HFFc6 (cell line): Measurements from ENCODE around the gene KLF11. TPM values are rescaled to one million over a fixed set of nuclear protein-coding genes. Genes with fewer than 3 reads are reported as not detected.

Experiments
- DNase-seq: peaks from one replicate; pipeline ENCODE4 v3.0.0-alpha.2; 2018
- H3K27ac Mint-ChIP-seq: 2 replicates; pipeline ENCODE4 v1.8.0; 2020; ENCODE audit warnings: mild to moderate bottlenecking, mixed read lengths
- H3K27me3 Mint-ChIP-seq: 2 replicates; pipeline ENCODE4 v1.8.0; 2021; ENCODE audit warnings: mild to moderate bottlenecking, moderate library complexity, mixed read lengths; ENCODE audit not compliant: insufficient read depth
- H3K36me3 Mint-ChIP-seq: 2 replicates; pipeline ENCODE4 v1.8.0; 2021; ENCODE audit warnings: low read depth, mixed read lengths
- H3K4me1 Mint-ChIP-seq: 2 replicates; pipeline ENCODE4 v1.8.0; 2020; ENCODE audit warnings: low read depth, mixed read lengths
- H3K4me3 Mint-ChIP-seq: 2 replicates; pipeline ENCODE4 v1.8.0; 2020; ENCODE audit warnings: mild to moderate bottlenecking, moderate library complexity, mixed read lengths
- H3K9me3 Mint-ChIP-seq: 2 replicates; pipeline ENCODE4 v1.8.0; 2020; ENCODE audit warnings: mild to moderate bottlenecking, mixed read lengths
- long read RNA-seq: library from polyadenylated mRNA; unstranded; transcript quantifications from one replicate; pipeline ENCODE4 v2.0.0, GENCODE V29; 2019
- total RNA-seq, 6 experiments: library from RNA; stranded (reverse); fragmentation: NEBNext Ultra II Directional; extraction: Animal tissue kit (Norgen Biotek cat#: 25700); gene quantifications; 2 replicates in 1 of 6; 3 replicates in 5 of 6; pipeline ENCODE4 v1.2.3, GENCODE V29; 2021
- TF ChIP-seq, protein P1 (sequence below): fragments of 200-600 bp; sonication (generic); IDR thresholded peaks from 2 replicates; pipeline ENCODE4 v1.5.0; 2021; ENCODE audit warnings: antibody characterized with exemption, mild to moderate bottlenecking

The KLF11 gene
- total RNA-seq = 1 to 10 TPM; 2.8 to 3.9 (median 3.6) TPM
- long read RNA-seq = 0 reads

DNA sequence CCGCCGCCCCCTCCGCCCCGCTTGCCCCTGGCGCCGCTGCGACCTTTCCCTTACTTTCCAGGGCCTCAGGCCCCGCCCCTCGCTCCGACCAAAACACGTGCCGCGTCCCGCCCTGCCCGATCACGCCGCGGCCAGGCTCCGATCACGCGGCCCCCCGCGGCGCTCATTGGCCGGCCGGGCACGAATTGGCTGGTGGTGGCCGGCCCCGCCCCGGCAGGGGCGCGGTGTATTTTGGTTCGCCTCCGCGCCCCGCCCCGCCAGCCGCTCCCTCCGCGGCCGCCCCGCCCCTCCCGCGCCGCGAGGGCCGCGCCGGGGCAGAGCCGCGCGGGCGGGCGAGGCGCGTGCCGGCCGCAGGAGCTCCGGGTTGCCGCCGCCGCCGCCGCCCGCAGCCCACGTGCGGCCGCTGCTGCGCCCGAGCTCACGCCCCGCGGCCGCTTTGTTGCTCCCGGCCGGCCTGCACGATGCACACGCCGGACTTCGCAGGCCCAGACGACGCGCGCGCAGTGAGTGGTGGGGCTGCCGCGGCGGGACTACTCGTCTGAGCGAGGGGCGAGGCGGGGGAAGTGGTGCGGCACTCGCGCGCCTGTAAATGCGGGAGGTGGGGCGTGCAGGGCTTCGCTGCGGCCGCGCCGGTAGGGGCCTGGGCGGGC lies at the start of gene KLF11:
KLF11 (plus strand) TSS at position 295 of the 650 bp plus-strand sequence; CDS start at position 462, 167 bp downstream.
- TF ChIP-seq, protein P1, sequence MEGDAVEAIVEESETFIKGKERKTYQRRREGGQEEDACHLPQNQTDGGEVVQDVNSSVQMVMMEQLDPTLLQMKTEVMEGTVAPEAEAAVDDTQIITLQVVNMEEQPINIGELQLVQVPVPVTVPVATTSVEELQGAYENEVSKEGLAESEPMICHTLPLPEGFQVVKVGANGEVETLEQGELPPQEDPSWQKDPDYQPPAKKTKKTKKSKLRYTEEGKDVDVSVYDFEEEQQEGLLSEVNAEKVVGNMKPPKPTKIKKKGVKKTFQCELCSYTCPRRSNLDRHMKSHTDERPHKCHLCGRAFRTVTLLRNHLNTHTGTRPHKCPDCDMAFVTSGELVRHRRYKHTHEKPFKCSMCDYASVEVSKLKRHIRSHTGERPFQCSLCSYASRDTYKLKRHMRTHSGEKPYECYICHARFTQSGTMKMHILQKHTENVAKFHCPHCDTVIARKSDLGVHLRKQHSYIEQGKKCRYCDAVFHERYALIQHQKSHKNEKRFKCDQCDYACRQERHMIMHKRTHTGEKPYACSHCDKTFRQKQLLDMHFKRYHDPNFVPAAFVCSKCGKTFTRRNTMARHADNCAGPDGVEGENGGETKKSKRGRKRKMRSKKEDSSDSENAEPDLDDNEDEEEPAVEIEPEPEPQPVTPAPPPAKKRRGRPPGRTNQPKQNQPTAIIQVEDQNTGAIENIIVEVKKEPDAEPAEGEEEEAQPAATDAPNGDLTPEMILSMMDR = no peak
- H3K9me3 Mint-ChIP-seq = no peaks in the 10 kb centered on the region; the same call in 1 of the 2 replicates
- peaks cover 13% of the 10 kb centered on the region for H3K4me1 Mint-ChIP-seq
- peak within 1 kb of the TSS; percentile 89 for H3K4me3 Mint-ChIP-seq
- no peaks in the 10 kb centered on the region for H3K36me3 Mint-ChIP-seq
- DNase-seq = peak; percentile 65
- H3K27ac Mint-ChIP-seq = peak within 1 kb of the TSS; percentile 95
- H3K27me3 Mint-ChIP-seq = peaks cover 5% of the 10 kb centered on the region

DNA sequence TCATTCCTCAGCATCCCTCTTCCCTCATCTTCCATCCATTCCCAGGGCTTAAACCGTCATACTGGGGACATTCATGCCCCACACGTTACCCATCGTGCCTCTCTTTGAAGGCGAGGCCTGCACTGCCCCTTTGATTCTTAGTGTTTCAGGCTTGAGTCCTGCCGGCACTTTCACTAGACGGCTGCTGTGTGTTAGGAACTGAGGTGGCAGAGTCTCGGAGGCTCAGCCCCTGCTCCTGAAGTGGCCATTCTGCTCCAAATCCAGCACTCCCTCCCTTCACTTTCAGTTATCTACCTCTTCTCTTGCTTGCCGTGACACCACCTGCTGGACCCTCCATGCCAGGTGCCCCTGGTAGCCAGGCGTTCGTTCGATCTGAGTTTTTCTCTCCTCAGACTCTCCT lies 48.9 kb upstream of the KLF11 start:
- H3K4me1 Mint-ChIP-seq = peaks cover 30% of the 10 kb centered on the region
- no peak for DNase-seq
- no peaks in the 10 kb centered on the region for H3K27me3 Mint-ChIP-seq
- TF ChIP-seq, protein P1 = no peak
- no peaks in the 10 kb centered on the region for H3K36me3 Mint-ChIP-seq
- H3K9me3 Mint-ChIP-seq = no peaks in the 10 kb centered on the region
- H3K4me3 Mint-ChIP-seq = no peak overlapping the region
- no peak overlapping the region for H3K27ac Mint-ChIP-seq

DNA sequence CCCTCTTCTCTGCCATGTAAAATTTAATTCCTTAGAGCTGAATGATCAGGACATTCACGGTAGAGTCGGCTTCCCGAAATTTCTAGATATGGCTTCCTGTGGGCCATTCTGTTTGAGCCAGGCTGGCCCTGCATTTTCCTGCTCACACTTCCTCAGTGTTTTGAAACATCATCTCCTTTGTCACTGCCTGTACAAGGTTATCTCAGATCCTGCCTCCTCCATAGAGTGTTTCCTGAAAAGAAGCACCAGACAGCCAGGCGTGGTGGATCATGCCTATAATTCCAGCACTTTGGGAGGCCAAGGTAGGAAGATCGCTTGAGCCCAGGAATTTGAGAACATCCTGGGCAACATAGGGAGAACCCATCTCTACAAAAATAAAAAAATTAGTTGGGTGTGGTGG lies 48.3 kb upstream of the KLF11 start:
- Mint-ChIP-seq H3K4me3 (no peak overlapping the region), H3K27ac (no peak overlapping the region), H3K9me3 (no peaks in the 10 kb centered on the region), H3K36me3 (no peaks in the 10 kb centered on the region), H3K4me1 (peaks cover 30% of the 10 kb centered on the region), H3K27me3 (no peaks in the 10 kb centered on the region)
- no peak for DNase-seq
- TF ChIP-seq, protein P1 = no peak

DNA sequence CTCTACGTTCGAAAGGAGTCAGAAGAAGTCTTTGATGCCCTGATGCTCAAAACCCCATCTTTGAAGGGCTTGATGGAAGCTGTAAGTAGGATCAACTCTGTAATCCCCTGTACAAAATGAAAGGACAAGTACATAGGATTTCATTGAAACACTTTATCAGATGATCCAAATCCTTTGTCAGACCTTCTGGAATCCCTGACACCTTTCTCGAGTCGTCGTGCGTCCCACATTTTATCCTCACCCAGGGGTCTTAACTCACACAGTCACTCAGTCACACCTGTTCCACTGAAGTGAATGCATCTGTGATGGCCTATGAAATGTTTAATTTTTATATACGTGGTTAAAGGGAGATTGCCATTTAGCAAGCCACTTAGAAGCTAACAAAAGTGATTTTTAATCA lies 47.0 kb upstream of the KLF11 start:
- H3K4me1 Mint-ChIP-seq = peaks cover 24% of the 10 kb centered on the region
- H3K27me3 Mint-ChIP-seq = no peaks in the 10 kb centered on the region
- H3K4me3 Mint-ChIP-seq = no peak overlapping the region
- no peak overlapping the region for H3K27ac Mint-ChIP-seq
- TF ChIP-seq, protein P1 = no peak
- no peaks in the 10 kb centered on the region for H3K36me3 Mint-ChIP-seq
- DNase-seq = no peak
- H3K9me3 Mint-ChIP-seq = no peaks in the 10 kb centered on the region

GRCh38 chr2:9997936-9998335 lies 45.4 kb upstream of the KLF11 start:
- Mint-ChIP-seq H3K36me3 (no peaks in the 10 kb centered on the region), H3K27ac (no peak overlapping the region), H3K27me3 (no peaks in the 10 kb centered on the region), H3K4me3 (no peak overlapping the region), H3K4me1 (peaks cover 10% of the 10 kb centered on the region), H3K9me3 (no peaks in the 10 kb centered on the region)
- TF ChIP-seq, protein P1 = no peak
- no peak for DNase-seq
